GM12801 (cell line): ENCODE data around the gene CLIP1.

Source experiments
- CTCF ChIP-seq: IDR thresholded peaks from one replicate; pipeline ENCODE4 v1.5.1; 2011; ENCODE audit warnings: control low read depth; ENCODE audit not compliant: insufficient read length; ENCODE audit errors: extremely low read depth

The CLIP1 gene

GRCh38 chr12:122327494-122328385 is 94.7 kb downstream of the CLIP1 start:
- TF ChIP-seq CTCF = no peak

- TF ChIP-seq CTCF = no peak
Measured at GRCh38 chr12:122327014-122327413, 95.5 kb downstream of the CLIP1 start.

GRCh38 chr12:122326586-122326985 is 95.9 kb downstream of the CLIP1 start:
- TF ChIP-seq CTCF = no peak

GRCh38 chr12:122323311-122324019 is 99.0 kb downstream of the CLIP1 start:
- TF ChIP-seq CTCF = no peak

GRCh38 chr12:122322501-122322900 is 100.0 kb downstream of the CLIP1 start:
- no peak for TF ChIP-seq CTCF

- no peak for TF ChIP-seq CTCF
Measured at GRCh38 chr12:122318607-122319605, 103.6 kb downstream of the CLIP1 start.
